SK-N-SH treated with all-trans-retinoic acid at 6 μM for 48 hours (cell line): ENCODE data around the gene C8G.

Source experiments
- ARNTL ChIP-seq: fragments of 450-650 bp; formaldehyde crosslinking; IDR thresholded peaks from 2 replicates; pipeline ENCODE4 v1.5.0; 2020; ENCODE audit warnings: low read depth, mild to moderate bottlenecking, moderate library complexity, borderline replicate concordance
- BACH2 ChIP-seq: fragments of 250-450 bp; sonication (Bioruptor Pico); IDR thresholded peaks from 2 replicates; pipeline ENCODE4 v1.9.0; 2021; ENCODE audit warnings: mild to moderate bottlenecking, borderline replicate concordance
- ISL1 ChIP-seq: fragments of 250-450 bp; sonication (Bioruptor Pico); IDR thresholded peaks from 2 replicates; pipeline ENCODE4 v2.1.2; 2022; ENCODE audit warnings: mild to moderate bottlenecking, moderate library complexity
- OSR1 ChIP-seq: fragments of 250-450 bp; sonication (Bioruptor Pico); IDR thresholded peaks from 2 replicates; pipeline ENCODE4 v1.8.0; 2022; ENCODE audit warnings: moderate library complexity, mild to moderate bottlenecking, inconsistent platforms
- ZFP3 ChIP-seq: fragments of 250-450 bp; sonication (Bioruptor Pico); IDR thresholded peaks from 2 replicates; pipeline ENCODE4 v1.5.0; 2020; ENCODE audit warnings: mild to moderate bottlenecking, moderate library complexity
- TF ChIP-seq, protein P1 (sequence below): fragments of 250-450 bp; sonication (Bioruptor Pico); IDR thresholded peaks from 2 replicates; pipeline ENCODE4 v1.5.0; 2020; ENCODE audit warnings: mild to moderate bottlenecking, moderate library complexity
- TF ChIP-seq, protein P2 (sequence below): fragments of 250-450 bp; sonication (Bioruptor Pico); IDR thresholded peaks from 2 replicates; pipeline ENCODE4 v1.5.1; 2021; ENCODE audit warnings: mild to moderate bottlenecking, moderate library complexity
- TF ChIP-seq, protein P3 (sequence below): fragments of 250-450 bp; sonication (Bioruptor Pico); IDR thresholded peaks from 2 replicates; pipeline ENCODE4 v1.5.1; 2020; ENCODE audit warnings: low read depth, mild to moderate bottlenecking, moderate library complexity

DNA sequence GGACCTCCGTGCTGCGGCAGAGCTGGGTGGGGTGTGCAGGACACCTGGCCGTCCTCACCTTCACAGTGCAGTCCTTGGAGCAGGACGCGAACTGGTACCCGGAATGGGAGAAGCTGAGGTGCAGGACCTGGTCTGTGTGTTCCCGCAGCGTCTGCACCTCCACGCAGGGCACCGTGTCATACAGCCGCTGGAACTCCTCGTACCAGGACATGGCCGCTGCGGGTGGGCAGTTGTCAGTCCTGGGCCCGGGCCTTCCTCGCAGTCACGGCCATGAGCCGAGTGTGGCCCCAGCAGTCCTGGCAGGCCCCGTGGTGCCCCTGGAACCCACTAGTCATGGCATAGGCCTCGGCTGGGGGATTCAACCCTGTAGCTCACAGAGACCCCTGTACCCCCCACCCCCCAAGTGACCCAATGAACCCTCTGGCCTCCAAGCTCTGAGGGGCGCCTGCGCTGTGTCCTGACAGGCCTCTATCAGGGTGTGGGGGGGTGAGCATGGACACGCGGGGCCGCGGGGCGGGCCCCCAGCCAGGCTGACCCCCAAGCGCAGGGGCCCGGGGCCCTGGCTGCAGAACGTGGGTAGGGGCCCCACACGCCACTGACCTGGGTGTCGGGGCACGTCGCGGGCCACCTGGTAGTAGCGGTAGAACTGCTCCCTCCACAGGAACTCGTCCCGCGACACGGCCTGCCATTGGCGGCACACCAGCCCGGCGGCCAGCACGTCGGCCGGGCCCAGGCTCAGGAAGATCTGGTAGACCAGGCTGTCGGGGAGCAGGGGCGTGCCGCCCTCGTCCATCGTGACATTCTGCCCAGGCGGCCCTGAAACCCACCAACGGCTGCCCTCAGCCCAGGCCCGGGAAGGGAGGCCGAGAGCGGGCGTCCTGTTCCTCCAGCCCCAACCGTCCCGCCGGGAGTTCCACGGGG lies 1.5 kb upstream of the C8G start:
- TF ChIP-seq ISL1 (CRISPR knock-in tag) (no peak), OSR1 (CRISPR knock-in tag) (no peak), ARNTL (CRISPR knock-in tag) (no peak), BACH2 (CRISPR knock-in tag) (no peak), ZFP3 (CRISPR knock-in tag) (no peak)
- TF ChIP-seq, protein P1, sequence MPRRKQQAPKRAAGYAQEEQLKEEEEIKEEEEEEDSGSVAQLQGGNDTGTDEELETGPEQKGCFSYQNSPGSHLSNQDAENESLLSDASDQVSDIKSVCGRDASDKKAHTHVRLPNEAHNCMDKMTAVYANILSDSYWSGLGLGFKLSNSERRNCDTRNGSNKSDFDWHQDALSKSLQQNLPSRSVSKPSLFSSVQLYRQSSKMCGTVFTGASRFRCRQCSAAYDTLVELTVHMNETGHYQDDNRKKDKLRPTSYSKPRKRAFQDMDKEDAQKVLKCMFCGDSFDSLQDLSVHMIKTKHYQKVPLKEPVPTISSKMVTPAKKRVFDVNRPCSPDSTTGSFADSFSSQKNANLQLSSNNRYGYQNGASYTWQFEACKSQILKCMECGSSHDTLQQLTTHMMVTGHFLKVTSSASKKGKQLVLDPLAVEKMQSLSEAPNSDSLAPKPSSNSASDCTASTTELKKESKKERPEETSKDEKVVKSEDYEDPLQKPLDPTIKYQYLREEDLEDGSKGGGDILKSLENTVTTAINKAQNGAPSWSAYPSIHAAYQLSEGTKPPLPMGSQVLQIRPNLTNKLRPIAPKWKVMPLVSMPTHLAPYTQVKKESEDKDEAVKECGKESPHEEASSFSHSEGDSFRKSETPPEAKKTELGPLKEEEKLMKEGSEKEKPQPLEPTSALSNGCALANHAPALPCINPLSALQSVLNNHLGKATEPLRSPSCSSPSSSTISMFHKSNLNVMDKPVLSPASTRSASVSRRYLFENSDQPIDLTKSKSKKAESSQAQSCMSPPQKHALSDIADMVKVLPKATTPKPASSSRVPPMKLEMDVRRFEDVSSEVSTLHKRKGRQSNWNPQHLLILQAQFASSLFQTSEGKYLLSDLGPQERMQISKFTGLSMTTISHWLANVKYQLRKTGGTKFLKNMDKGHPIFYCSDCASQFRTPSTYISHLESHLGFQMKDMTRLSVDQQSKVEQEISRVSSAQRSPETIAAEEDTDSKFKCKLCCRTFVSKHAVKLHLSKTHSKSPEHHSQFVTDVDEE (CRISPR knock-in tag), result no peak
- TF ChIP-seq, protein P2, sequence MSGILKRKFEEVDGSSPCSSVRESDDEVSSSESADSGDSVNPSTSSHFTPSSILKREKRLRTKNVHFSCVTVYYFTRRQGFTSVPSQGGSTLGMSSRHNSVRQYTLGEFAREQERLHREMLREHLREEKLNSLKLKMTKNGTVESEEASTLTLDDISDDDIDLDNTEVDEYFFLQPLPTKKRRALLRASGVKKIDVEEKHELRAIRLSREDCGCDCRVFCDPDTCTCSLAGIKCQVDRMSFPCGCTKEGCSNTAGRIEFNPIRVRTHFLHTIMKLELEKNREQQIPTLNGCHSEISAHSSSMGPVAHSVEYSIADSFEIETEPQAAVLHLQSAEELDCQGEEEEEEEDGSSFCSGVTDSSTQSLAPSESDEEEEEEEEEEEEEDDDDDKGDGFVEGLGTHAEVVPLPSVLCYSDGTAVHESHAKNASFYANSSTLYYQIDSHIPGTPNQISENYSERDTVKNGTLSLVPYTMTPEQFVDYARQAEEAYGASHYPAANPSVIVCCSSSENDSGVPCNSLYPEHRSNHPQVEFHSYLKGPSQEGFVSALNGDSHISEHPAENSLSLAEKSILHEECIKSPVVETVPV (CRISPR knock-in tag), result no peak
- TF ChIP-seq, protein P3, sequence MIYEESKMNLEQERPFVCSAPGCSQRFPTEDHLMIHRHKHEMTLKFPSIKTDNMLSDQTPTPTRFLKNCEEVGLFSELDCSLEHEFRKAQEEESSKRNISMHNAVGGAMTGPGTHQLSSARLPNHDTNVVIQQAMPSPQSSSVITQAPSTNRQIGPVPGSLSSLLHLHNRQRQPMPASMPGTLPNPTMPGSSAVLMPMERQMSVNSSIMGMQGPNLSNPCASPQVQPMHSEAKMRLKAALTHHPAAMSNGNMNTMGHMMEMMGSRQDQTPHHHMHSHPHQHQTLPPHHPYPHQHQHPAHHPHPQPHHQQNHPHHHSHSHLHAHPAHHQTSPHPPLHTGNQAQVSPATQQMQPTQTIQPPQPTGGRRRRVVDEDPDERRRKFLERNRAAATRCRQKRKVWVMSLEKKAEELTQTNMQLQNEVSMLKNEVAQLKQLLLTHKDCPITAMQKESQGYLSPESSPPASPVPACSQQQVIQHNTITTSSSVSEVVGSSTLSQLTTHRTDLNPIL, result no peak
